Measurements from ENCODE around the gene PCDH9.

Gene PCDH9

DNA sequence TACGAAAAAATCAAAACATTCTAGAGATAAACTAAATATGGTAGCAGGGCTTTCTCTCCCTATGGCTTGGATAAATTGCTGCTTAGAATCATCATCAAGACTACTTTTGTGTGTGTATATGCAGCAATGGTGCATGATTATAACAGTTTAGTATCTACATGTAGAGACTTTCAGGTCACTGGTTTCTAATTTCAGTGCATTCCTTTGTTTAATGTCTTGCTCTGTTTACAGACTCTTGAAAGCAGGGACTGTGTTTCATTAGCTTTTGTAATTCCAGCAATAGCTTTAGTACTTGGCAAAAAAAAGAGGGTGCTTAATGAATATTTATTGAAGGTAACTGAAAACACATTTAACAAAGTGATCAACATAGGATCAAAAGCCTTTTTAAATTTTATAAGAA, 420.7 kb downstream of the PCDH9 start:
- Histone ChIP-seq H3K79me1 (ENCODE audit: low read depth, low read length) (no peaks in the 10 kb centered on the region), H3K9me3 (replicated peaks in 1 of 2; ENCODE audit: control insufficient read depth in 2 of 2, insufficient read depth in 1 of 2, low read depth in 1 of 2, low read length in 2 of 2) (no peaks in the 10 kb centered on the region), H3K27ac (replicated peaks; ENCODE audit: low read length) (no peak overlapping the region), H3K4me2 (ENCODE audit: insufficient read depth, low read length, poor library complexity, severe bottlenecking) (no peak overlapping the region), H3K18ac (ENCODE audit: low read length) (no peak overlapping the region), H2AK5ac (ENCODE audit: low read depth, low read length) (no peak overlapping the region), H4K8ac (ENCODE audit: low read depth, low read length) (no peak overlapping the region), H3K4me3 (ENCODE audit: low read length in 2 of 2) (no peak overlapping the region), H3K27me3 (ENCODE audit: control insufficient read depth in 3 of 3, insufficient read depth in 3 of 3, low read depth in 1 of 3, low read length in 3 of 3) (no peaks in the 10 kb centered on the region), H2AFZ (ENCODE audit: low read length) (peak overlapping the region; percentile 3), H3K36me3 (replicated peaks in 1 of 2; ENCODE audit: control insufficient read depth in 2 of 2, insufficient read depth in 2 of 2, low read length in 2 of 2) (no peaks in the 10 kb centered on the region), H3K23ac (ENCODE audit: low read depth, low read length, poor library complexity) (no peak overlapping the region), H2BK15ac (ENCODE audit: low read length) (no peak overlapping the region), H2BK120ac (ENCODE audit: low read depth, low read length) (no peak overlapping the region), H3K4me1 (ENCODE audit: control insufficient read depth in 2 of 2, insufficient read depth in 1 of 2, low read depth in 1 of 2, low read length in 2 of 2) (no peaks in the 10 kb centered on the region), H2BK12ac (ENCODE audit: low read length) (no peak overlapping the region), H3K4ac (ENCODE audit: low read length) (no peak overlapping the region), H2BK5ac (ENCODE audit: low read length) (no peak overlapping the region), H4K91ac (ENCODE audit: low read depth, low read length, poor library complexity) (no peak overlapping the region), H3K14ac (ENCODE audit: low read length) (no peak overlapping the region), H3K9ac (ENCODE audit: low read depth, low read length, poor library complexity) (no peak overlapping the region)
- no CpG with 5 or more reads among the region's 1 CpG for WGBS, 2 donors (ENCODE audit: extremely low coverage in 2 of 2, insufficient read length in 2 of 2, insufficient replicate concordance in 1 of 2)
- no peak for DNase-seq (ENCODE audit: low spot score)

GRCh38 chr13:66807251-66807650, 422.9 kb downstream of the PCDH9 start:
- Histone ChIP-seq H3K9ac (ENCODE audit: low read depth, low read length, poor library complexity) (no peak overlapping the region), H3K4me3 (ENCODE audit: low read length in 2 of 2) (no peak overlapping the region), H2AFZ (ENCODE audit: low read length) (no peak overlapping the region), H2BK12ac (ENCODE audit: low read length) (no peak overlapping the region), H2BK5ac (ENCODE audit: low read length) (no peak overlapping the region), H3K9me3 (replicated peaks in 1 of 2; ENCODE audit: control insufficient read depth in 2 of 2, insufficient read depth in 1 of 2, low read depth in 1 of 2, low read length in 2 of 2) (no peaks in the 10 kb centered on the region), H3K4me2 (ENCODE audit: insufficient read depth, low read length, poor library complexity, severe bottlenecking) (no peak overlapping the region), H3K4ac (ENCODE audit: low read length) (no peak overlapping the region), H3K36me3 (replicated peaks in 1 of 2; ENCODE audit: control insufficient read depth in 2 of 2, insufficient read depth in 2 of 2, low read length in 2 of 2) (no peaks in the 10 kb centered on the region), H3K79me1 (ENCODE audit: low read depth, low read length) (no peaks in the 10 kb centered on the region), H3K18ac (ENCODE audit: low read length) (no peak overlapping the region), H3K14ac (ENCODE audit: low read length) (no peak overlapping the region), H4K91ac (ENCODE audit: low read depth, low read length, poor library complexity) (no peak overlapping the region), H3K23ac (ENCODE audit: low read depth, low read length, poor library complexity) (no peak overlapping the region), H3K27ac (replicated peaks; ENCODE audit: low read length) (no peak overlapping the region), H3K27me3 (ENCODE audit: control insufficient read depth in 3 of 3, insufficient read depth in 3 of 3, low read depth in 1 of 3, low read length in 3 of 3) (no peaks in the 10 kb centered on the region), H4K8ac (ENCODE audit: low read depth, low read length) (no peak overlapping the region), H2AK5ac (ENCODE audit: low read depth, low read length) (no peak overlapping the region), H2BK15ac (ENCODE audit: low read length) (no peak overlapping the region), H2BK120ac (ENCODE audit: low read depth, low read length) (no peak overlapping the region), H3K4me1 (ENCODE audit: control insufficient read depth in 2 of 2, insufficient read depth in 1 of 2, low read depth in 1 of 2, low read length in 2 of 2) (peaks cover 0 to 2% of the 10 kb centered on the region in 2 donors)
- DNase-seq (ENCODE audit: low spot score): no peak
- WGBS, 2 donors (ENCODE audit: extremely low coverage in 2 of 2, insufficient read length in 2 of 2, insufficient replicate concordance in 1 of 2): no CpG with 5 or more reads among the region's 1 CpG

- no peak overlapping the region for H4K91ac ChIP-seq (ENCODE audit: low read depth, low read length, poor library complexity)
- H2BK5ac ChIP-seq (ENCODE audit: low read length): no peak overlapping the region
- WGBS, 2 donors (ENCODE audit: extremely low coverage in 2 of 2, insufficient read length in 2 of 2, insufficient replicate concordance in 1 of 2): no CpG with 5 or more reads among the region's 1 CpG
These were observed 424.5 kb downstream of the PCDH9 start for GRCh38 chr13:66805657-66806056.

GRCh38 chr13:66803808-66804456, 426.2 kb downstream of the PCDH9 start:
- Histone ChIP-seq H3K23ac (ENCODE audit: low read depth, low read length, poor library complexity) (no peak overlapping the region), H3K4me2 (ENCODE audit: insufficient read depth, low read length, poor library complexity, severe bottlenecking) (no peak overlapping the region), H3K36me3 (replicated peaks in 1 of 2; ENCODE audit: control insufficient read depth in 2 of 2, insufficient read depth in 2 of 2, low read length in 2 of 2) (no peaks in the 10 kb centered on the region), H4K91ac (ENCODE audit: low read depth, low read length, poor library complexity) (no peak overlapping the region), H3K14ac (ENCODE audit: low read length) (no peak overlapping the region), H2BK5ac (ENCODE audit: low read length) (no peak overlapping the region), H3K9ac (ENCODE audit: low read depth, low read length, poor library complexity) (no peak overlapping the region), H3K18ac (ENCODE audit: low read length) (no peak overlapping the region), H4K8ac (ENCODE audit: low read depth, low read length) (no peak overlapping the region), H3K9me3 (replicated peaks in 1 of 2; ENCODE audit: control insufficient read depth in 2 of 2, insufficient read depth in 1 of 2, low read depth in 1 of 2, low read length in 2 of 2) (no peaks in the 10 kb centered on the region), H3K27ac (replicated peaks; ENCODE audit: low read length) (no peak overlapping the region), H2AK5ac (ENCODE audit: low read depth, low read length) (no peak overlapping the region), H3K79me1 (ENCODE audit: low read depth, low read length) (no peaks in the 10 kb centered on the region), H3K4me3 (ENCODE audit: low read length in 2 of 2) (no peak overlapping the region), H2BK12ac (ENCODE audit: low read length) (no peak overlapping the region), H3K4ac (ENCODE audit: low read length) (no peak overlapping the region), H3K27me3 (ENCODE audit: control insufficient read depth in 3 of 3, insufficient read depth in 3 of 3, low read depth in 1 of 3, low read length in 3 of 3) (no peaks in the 10 kb centered on the region), H2BK15ac (ENCODE audit: low read length) (no peak overlapping the region), H2AFZ (ENCODE audit: low read length) (peak overlapping the region; percentile 13), H2BK120ac (ENCODE audit: low read depth, low read length) (no peak overlapping the region), H3K4me1 (ENCODE audit: control insufficient read depth in 2 of 2, insufficient read depth in 1 of 2, low read depth in 1 of 2, low read length in 2 of 2) (peaks cover 0 to 4% of the 10 kb centered on the region in 2 donors)
- WGBS, 2 donors (ENCODE audit: extremely low coverage in 2 of 2, insufficient read length in 2 of 2, insufficient replicate concordance in 1 of 2): no CpG with 5 or more reads among the region's 1 CpG
- DNase-seq (ENCODE audit: low spot score): no peak

More at GRCh38 chr13:66805657-66806056, 424.5 kb downstream of the PCDH9 start:
- Histone ChIP-seq H3K23ac (ENCODE audit: low read depth, low read length, poor library complexity) (no peak overlapping the region), H3K14ac (ENCODE audit: low read length) (no peak overlapping the region), H3K9ac (ENCODE audit: low read depth, low read length, poor library complexity) (no peak overlapping the region), H3K4ac (ENCODE audit: low read length) (no peak overlapping the region), H3K27ac (replicated peaks; ENCODE audit: low read length) (no peak overlapping the region), H2AFZ (ENCODE audit: low read length) (no peak overlapping the region), H3K18ac (ENCODE audit: low read length) (no peak overlapping the region), H3K9me3 (replicated peaks in 1 of 2; ENCODE audit: control insufficient read depth in 2 of 2, insufficient read depth in 1 of 2, low read depth in 1 of 2, low read length in 2 of 2) (no peaks in the 10 kb centered on the region), H4K8ac (ENCODE audit: low read depth, low read length) (no peak overlapping the region), H3K4me3 (ENCODE audit: low read length in 2 of 2) (no peak overlapping the region), H2BK120ac (ENCODE audit: low read depth, low read length) (no peak overlapping the region), H3K4me2 (ENCODE audit: insufficient read depth, low read length, poor library complexity, severe bottlenecking) (no peak overlapping the region), H3K36me3 (replicated peaks in 1 of 2; ENCODE audit: control insufficient read depth in 2 of 2, insufficient read depth in 2 of 2, low read length in 2 of 2) (no peaks in the 10 kb centered on the region), H3K4me1 (ENCODE audit: control insufficient read depth in 2 of 2, insufficient read depth in 1 of 2, low read depth in 1 of 2, low read length in 2 of 2) (peaks cover 0 to 2% of the 10 kb centered on the region in 2 donors), H3K27me3 (ENCODE audit: control insufficient read depth in 3 of 3, insufficient read depth in 3 of 3, low read depth in 1 of 3, low read length in 3 of 3) (no peaks in the 10 kb centered on the region), H2AK5ac (ENCODE audit: low read depth, low read length) (no peak overlapping the region), H3K79me1 (ENCODE audit: low read depth, low read length) (no peaks in the 10 kb centered on the region), H2BK15ac (ENCODE audit: low read length) (no peak overlapping the region), H2BK12ac (ENCODE audit: low read length) (no peak overlapping the region)
- no peak for DNase-seq (ENCODE audit: low spot score)

All from neuronal stem cell (in vitro differentiated cells).